ENCODE data around the gene EIF5AL1.

The EIF5AL1 gene

DNA sequence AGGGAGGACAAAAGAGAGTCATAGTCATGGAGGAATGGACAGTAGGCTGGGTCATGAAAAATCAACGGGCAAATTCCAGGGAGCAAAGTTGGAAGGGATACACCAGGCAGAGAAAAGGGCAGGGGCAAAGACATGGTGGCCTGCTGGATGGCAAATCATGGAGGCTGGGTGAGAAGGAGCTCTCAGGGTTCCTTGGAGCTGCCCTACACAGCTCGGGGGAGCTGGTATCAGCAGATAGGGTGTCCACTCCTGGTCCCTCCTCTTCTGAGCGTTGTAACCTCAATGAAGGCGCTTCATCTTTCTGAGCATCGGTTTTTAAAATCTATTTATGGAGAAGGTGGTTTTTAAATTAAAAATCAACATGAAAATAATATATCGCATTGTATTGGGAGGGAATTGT lies 27.9 kb upstream of the EIF5AL1 start:
- H3K27me3 ChIP-seq (ENCODE audit: control insufficient read depth in 5 of 5, insufficient read depth in 4 of 5, low read length in 5 of 5) = no peaks in the 10 kb centered on the region
- no peaks in the 10 kb centered on the region for H3K36me3 ChIP-seq (ENCODE audit: control insufficient read depth in 5 of 5, insufficient read depth in 5 of 5, low read length in 5 of 5)
- H3K9me3 ChIP-seq (ENCODE audit: control insufficient read depth in 5 of 5, low read length in 5 of 5) = no peaks in the 10 kb centered on the region
- peak overlapping the region; percentile 89 for H3K27ac ChIP-seq (ENCODE audit: low read depth, low read length)
- no peak overlapping the region for H3K4me3 ChIP-seq (ENCODE audit: low read depth in 1 of 5, low read length in 5 of 5)
- peak overlapping the region in 2 of 5 donors; percentile 27 to 34 for H3K9ac ChIP-seq (ENCODE audit: low read length in 5 of 5)
- peaks cover 14 to 43% (median 40%) of the 10 kb centered on the region in 5 donors for H3K4me1 ChIP-seq (ENCODE audit: control insufficient read depth in 5 of 5, insufficient read depth in 5 of 5, low read length in 5 of 5)

- peak overlapping the region in 1 of 5 donors; percentile 12 for H3K4me3 ChIP-seq (ENCODE audit: low read depth in 1 of 5, low read length in 5 of 5)
- peak overlapping the region in 2 of 5 donors; percentile 52 to 75 for H3K9ac ChIP-seq (ENCODE audit: low read length in 5 of 5)
- no peaks in the 10 kb centered on the region for H3K27me3 ChIP-seq (ENCODE audit: control insufficient read depth in 5 of 5, insufficient read depth in 4 of 5, low read length in 5 of 5)
- H3K36me3 ChIP-seq (ENCODE audit: control insufficient read depth in 5 of 5, insufficient read depth in 5 of 5, low read length in 5 of 5) = no peaks in the 10 kb centered on the region
- H3K4me1 ChIP-seq (ENCODE audit: control insufficient read depth in 5 of 5, insufficient read depth in 5 of 5, low read length in 5 of 5) = peaks cover 14 to 59% (median 54%) of the 10 kb centered on the region in 5 donors
- peak overlapping the region; percentile 91 for H3K27ac ChIP-seq (ENCODE audit: low read depth, low read length)
- no peaks in the 10 kb centered on the region for H3K9me3 ChIP-seq (ENCODE audit: control insufficient read depth in 5 of 5, low read length in 5 of 5)
Observed at GRCh38 chr10:79487296-79488194, 24.8 kb upstream of the EIF5AL1 start.

DNA sequence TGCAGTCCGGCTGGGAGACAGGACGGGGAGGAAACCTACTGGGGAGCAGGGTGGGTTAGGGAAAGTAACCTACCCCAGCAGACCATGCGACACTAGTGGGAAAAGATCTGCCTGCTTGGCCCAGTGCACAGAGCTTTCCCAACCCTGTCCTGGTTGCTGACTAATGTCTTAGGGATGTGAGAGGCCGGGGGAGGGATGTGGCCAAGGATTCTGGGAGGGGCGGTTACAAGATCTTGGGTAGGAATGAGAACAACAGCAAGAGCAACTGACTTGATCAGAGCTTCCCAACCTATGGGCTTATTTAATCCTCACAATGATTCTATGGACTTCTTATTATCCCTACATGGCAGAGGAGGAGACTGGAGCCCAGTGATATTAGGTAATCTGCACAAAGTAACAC lies 24.0 kb upstream of the EIF5AL1 start:
- Histone ChIP-seq H3K4me1 (ENCODE audit: control insufficient read depth in 5 of 5, insufficient read depth in 5 of 5, low read length in 5 of 5) (peaks cover 18 to 57% (median 53%) of the 10 kb centered on the region in 5 donors), H3K36me3 (ENCODE audit: control insufficient read depth in 5 of 5, insufficient read depth in 5 of 5, low read length in 5 of 5) (no peaks in the 10 kb centered on the region), H3K9me3 (ENCODE audit: control insufficient read depth in 5 of 5, low read length in 5 of 5) (no peaks in the 10 kb centered on the region), H3K9ac (ENCODE audit: low read length in 5 of 5) (peak overlapping the region in 2 of 5 donors; percentile 52 to 75), H3K4me3 (ENCODE audit: low read depth in 1 of 5, low read length in 5 of 5) (peak overlapping the region in 1 of 5 donors; percentile 12), H3K27ac (ENCODE audit: low read depth, low read length) (peak overlapping the region; percentile 91), H3K27me3 (ENCODE audit: control insufficient read depth in 5 of 5, insufficient read depth in 4 of 5, low read length in 5 of 5) (no peaks in the 10 kb centered on the region)

GRCh38 chr10:79488870-79489269 lies 23.5 kb upstream of the EIF5AL1 start:
- Histone ChIP-seq H3K27ac (ENCODE audit: low read depth, low read length) (peak overlapping the region; percentile 91), H3K9ac (ENCODE audit: low read length in 5 of 5) (peak overlapping the region in 1 of 5 donors; percentile 75), H3K9me3 (ENCODE audit: control insufficient read depth in 5 of 5, low read length in 5 of 5) (no peaks in the 10 kb centered on the region), H3K36me3 (ENCODE audit: control insufficient read depth in 5 of 5, insufficient read depth in 5 of 5, low read length in 5 of 5) (no peaks in the 10 kb centered on the region), H3K4me1 (ENCODE audit: control insufficient read depth in 5 of 5, insufficient read depth in 5 of 5, low read length in 5 of 5) (peaks cover 12 to 52% (median 47%) of the 10 kb centered on the region in 5 donors), H3K27me3 (ENCODE audit: control insufficient read depth in 5 of 5, insufficient read depth in 4 of 5, low read length in 5 of 5) (no peaks in the 10 kb centered on the region), H3K4me3 (ENCODE audit: low read depth in 1 of 5, low read length in 5 of 5) (no peak overlapping the region)

GRCh38 chr10:79490400-79491142 lies 21.8 kb upstream of the EIF5AL1 start:
- no peak overlapping the region for H3K4me3 ChIP-seq (ENCODE audit: low read depth in 1 of 5, low read length in 5 of 5)
- H3K27ac ChIP-seq (ENCODE audit: low read depth, low read length) = no peak overlapping the region
- H3K4me1 ChIP-seq (ENCODE audit: control insufficient read depth in 5 of 5, insufficient read depth in 5 of 5, low read length in 5 of 5) = peaks cover 11 to 43% (median 37%) of the 10 kb centered on the region in 5 donors
- H3K9me3 ChIP-seq (ENCODE audit: control insufficient read depth in 5 of 5, low read length in 5 of 5) = no peaks in the 10 kb centered on the region
- no peaks in the 10 kb centered on the region for H3K36me3 ChIP-seq (ENCODE audit: control insufficient read depth in 5 of 5, insufficient read depth in 5 of 5, low read length in 5 of 5)
- H3K9ac ChIP-seq (ENCODE audit: low read length in 5 of 5) = peak overlapping the region in 1 of 5 donors; percentile 38
- no peaks in the 10 kb centered on the region for H3K27me3 ChIP-seq (ENCODE audit: control insufficient read depth in 5 of 5, insufficient read depth in 4 of 5, low read length in 5 of 5)

- Histone ChIP-seq H3K27ac (ENCODE audit: low read depth, low read length) (no peak overlapping the region), H3K27me3 (ENCODE audit: control insufficient read depth in 5 of 5, insufficient read depth in 4 of 5, low read length in 5 of 5) (no peaks in the 10 kb centered on the region), H3K4me1 (ENCODE audit: control insufficient read depth in 5 of 5, insufficient read depth in 5 of 5, low read length in 5 of 5) (peaks cover 11 to 43% (median 37%) of the 10 kb centered on the region in 5 donors), H3K36me3 (ENCODE audit: control insufficient read depth in 5 of 5, insufficient read depth in 5 of 5, low read length in 5 of 5) (no peaks in the 10 kb centered on the region), H3K9ac (ENCODE audit: low read length in 5 of 5) (no peak overlapping the region), H3K9me3 (ENCODE audit: control insufficient read depth in 5 of 5, low read length in 5 of 5) (no peaks in the 10 kb centered on the region), H3K4me3 (ENCODE audit: low read depth in 1 of 5, low read length in 5 of 5) (no peak overlapping the region)
Observed at GRCh38 chr10:79491143-79491835, 21.0 kb upstream of the EIF5AL1 start.

GRCh38 chr10:79492256-79492655 lies 20.1 kb upstream of the EIF5AL1 start:
- Histone ChIP-seq H3K4me3 (ENCODE audit: low read depth in 1 of 5, low read length in 5 of 5) (no peak overlapping the region), H3K36me3 (ENCODE audit: control insufficient read depth in 5 of 5, insufficient read depth in 5 of 5, low read length in 5 of 5) (no peaks in the 10 kb centered on the region), H3K27me3 (ENCODE audit: control insufficient read depth in 5 of 5, insufficient read depth in 4 of 5, low read length in 5 of 5) (no peaks in the 10 kb centered on the region), H3K9me3 (ENCODE audit: control insufficient read depth in 5 of 5, low read length in 5 of 5) (no peaks in the 10 kb centered on the region), H3K9ac (ENCODE audit: low read length in 5 of 5) (no peak overlapping the region), H3K27ac (ENCODE audit: low read depth, low read length) (no peak overlapping the region), H3K4me1 (ENCODE audit: control insufficient read depth in 5 of 5, insufficient read depth in 5 of 5, low read length in 5 of 5) (peaks cover 11 to 43% (median 37%) of the 10 kb centered on the region in 5 donors)

DNA sequence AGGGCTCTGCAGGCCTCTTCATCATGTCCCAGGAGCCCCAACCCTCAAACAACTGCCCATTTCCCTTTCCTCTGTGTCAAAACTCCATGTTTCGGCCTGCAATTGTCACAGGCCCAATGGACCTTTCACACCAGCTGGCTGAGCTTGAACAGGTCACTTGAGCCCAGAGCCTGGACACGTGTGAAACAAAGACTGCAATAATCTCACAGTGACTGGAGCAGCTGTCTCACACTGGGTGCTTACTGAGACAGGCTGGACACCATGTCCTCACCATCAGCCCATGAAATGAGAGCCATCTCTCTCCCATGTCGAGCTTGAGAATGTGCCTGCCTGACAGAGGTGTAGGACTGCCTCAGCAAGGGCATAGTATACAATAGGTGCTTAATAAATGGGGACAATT lies 19.5 kb upstream of the EIF5AL1 start:
- H3K9me3 ChIP-seq (ENCODE audit: control insufficient read depth in 5 of 5, low read length in 5 of 5) = no peaks in the 10 kb centered on the region
- H3K27ac ChIP-seq (ENCODE audit: low read depth, low read length) = no peak overlapping the region
- H3K4me1 ChIP-seq (ENCODE audit: control insufficient read depth in 5 of 5, insufficient read depth in 5 of 5, low read length in 5 of 5) = peaks cover 11 to 38% (median 32%) of the 10 kb centered on the region in 5 donors
- H3K27me3 ChIP-seq (ENCODE audit: control insufficient read depth in 5 of 5, insufficient read depth in 4 of 5, low read length in 5 of 5) = no peaks in the 10 kb centered on the region
- no peak overlapping the region for H3K4me3 ChIP-seq (ENCODE audit: low read depth in 1 of 5, low read length in 5 of 5)
- no peaks in the 10 kb centered on the region for H3K36me3 ChIP-seq (ENCODE audit: control insufficient read depth in 5 of 5, insufficient read depth in 5 of 5, low read length in 5 of 5)
- H3K9ac ChIP-seq (ENCODE audit: low read length in 5 of 5) = no peak overlapping the region

DNA sequence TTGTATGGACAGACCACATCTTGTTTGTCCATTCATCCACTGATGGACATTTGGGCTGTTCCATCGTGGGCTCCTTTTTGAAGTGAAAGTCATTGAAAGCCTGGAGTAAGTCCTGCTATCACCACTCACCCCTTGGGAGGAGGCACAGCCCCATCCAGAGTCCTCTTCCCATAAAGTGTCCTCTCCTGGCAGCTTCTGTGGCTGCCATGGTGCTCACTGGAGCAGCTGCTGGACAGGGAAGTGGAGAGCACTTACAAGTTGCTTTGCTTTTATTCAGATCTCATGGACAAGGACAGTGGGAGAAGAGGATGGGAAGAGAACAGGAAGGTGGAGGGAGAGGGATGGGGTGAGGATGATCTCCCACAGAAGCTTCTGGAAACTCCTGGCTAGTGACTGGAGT lies 18.5 kb upstream of the EIF5AL1 start:
- H3K4me1 ChIP-seq (ENCODE audit: control insufficient read depth in 5 of 5, insufficient read depth in 5 of 5, low read length in 5 of 5) = peaks cover 3 to 30% (median 22%) of the 10 kb centered on the region in 5 donors
- H3K4me3 ChIP-seq (ENCODE audit: low read depth in 1 of 5, low read length in 5 of 5) = no peak overlapping the region
- no peaks in the 10 kb centered on the region for H3K27me3 ChIP-seq (ENCODE audit: control insufficient read depth in 5 of 5, insufficient read depth in 4 of 5, low read length in 5 of 5)
- H3K9ac ChIP-seq (ENCODE audit: low read length in 5 of 5) = no peak overlapping the region
- no peaks in the 10 kb centered on the region for H3K36me3 ChIP-seq (ENCODE audit: control insufficient read depth in 5 of 5, insufficient read depth in 5 of 5, low read length in 5 of 5)
- H3K9me3 ChIP-seq (ENCODE audit: control insufficient read depth in 5 of 5, low read length in 5 of 5) = no peaks in the 10 kb centered on the region
- H3K27ac ChIP-seq (ENCODE audit: low read depth, low read length) = no peak overlapping the region
